Mesodermal cell (in vitro differentiated cells): Measurements from ENCODE around the gene HEY2.

Source experiments
- H3K27ac ChIP-seq: 2 replicates; pipeline ENCODE4 v1.7.0; 2013; ENCODE audit warnings: mild to moderate bottlenecking, low read depth, low read length, moderate library complexity; ENCODE audit not compliant: severe bottlenecking
- H3K36me3 ChIP-seq: 2 replicates; pipeline ENCODE4 v1.7.1; 2013; ENCODE audit warnings: mild to moderate bottlenecking, low read length, moderate library complexity; ENCODE audit not compliant: control insufficient read depth, insufficient read depth
- H3K4me1 ChIP-seq: one replicate; pipeline ENCODE4 v1.7.1; 2013; ENCODE audit warnings: mild to moderate bottlenecking, low read length; ENCODE audit not compliant: insufficient read depth, control insufficient read depth, poor library complexity, severe bottlenecking
- H3K4me3 ChIP-seq: 2 replicates; pipeline ENCODE4 v1.7.0; 2013; ENCODE audit warnings: low read length, control low read depth, mild to moderate bottlenecking; ENCODE audit not compliant: insufficient read depth, poor library complexity, severe bottlenecking; ENCODE audit errors: extremely low read depth
- H3K9me3 ChIP-seq: 2 replicates; pipeline ENCODE4 v1.7.1; 2013; ENCODE audit warnings: mild to moderate bottlenecking, low read length, moderate library complexity; ENCODE audit not compliant: control insufficient read depth
- WGBS, 2 experiments: methylation state at CpG; one replicate each; pipeline ENCODE4 v1.1.5; 2013; ENCODE audit warnings: missing lambda C conversion rate in 2 of 2; ENCODE audit not compliant: insufficient coverage in 2 of 2; 5-methylcytosine and 5-hydroxymethylcytosine counted together

Gene HEY2

DNA sequence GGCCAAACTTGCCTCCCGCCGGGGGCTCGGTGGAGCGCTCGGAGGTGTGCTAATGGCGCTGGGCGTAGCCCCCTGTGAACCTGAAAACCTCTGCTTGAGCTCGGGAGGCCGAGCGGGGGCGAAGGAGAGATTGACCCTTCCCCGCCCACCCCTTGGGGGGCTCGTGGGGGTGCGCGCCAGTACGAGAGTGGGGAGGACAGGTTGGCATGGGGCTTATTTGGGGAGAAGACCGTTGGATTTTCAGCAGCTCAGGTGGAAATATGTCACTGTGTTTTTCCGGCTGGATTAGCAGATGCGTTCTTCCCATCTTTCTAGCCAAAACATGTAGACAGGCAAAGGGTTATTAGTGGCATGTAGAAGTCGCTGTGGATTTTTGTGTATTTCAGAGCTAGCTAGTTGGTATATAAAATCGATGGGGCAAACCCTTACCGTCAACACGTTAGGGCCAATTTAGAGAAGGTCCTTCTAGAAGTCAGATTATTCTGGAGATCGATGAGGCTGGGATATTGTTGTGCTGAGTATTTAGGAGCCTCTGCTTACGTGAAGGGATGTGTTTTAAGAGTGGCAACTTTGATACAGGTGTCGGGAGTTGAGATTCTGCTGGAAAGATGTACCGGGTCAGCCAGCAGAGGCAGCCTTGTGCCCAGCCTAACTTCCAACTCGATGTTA, 41.9 kb downstream of the HEY2 start:
- Histone ChIP-seq H3K4me3 (peak overlapping the region; percentile 83), H3K27ac (no peak overlapping the region), H3K9me3 (no peaks in the 10 kb centered on the region), H3K36me3 (no peaks in the 10 kb centered on the region), H3K4me1 (peaks cover 8% of the 10 kb centered on the region)
- WGBS, 2 experiments, result 0 to 3% methylated on average over 15 to 16 of the region's 28 CpGs

DNA sequence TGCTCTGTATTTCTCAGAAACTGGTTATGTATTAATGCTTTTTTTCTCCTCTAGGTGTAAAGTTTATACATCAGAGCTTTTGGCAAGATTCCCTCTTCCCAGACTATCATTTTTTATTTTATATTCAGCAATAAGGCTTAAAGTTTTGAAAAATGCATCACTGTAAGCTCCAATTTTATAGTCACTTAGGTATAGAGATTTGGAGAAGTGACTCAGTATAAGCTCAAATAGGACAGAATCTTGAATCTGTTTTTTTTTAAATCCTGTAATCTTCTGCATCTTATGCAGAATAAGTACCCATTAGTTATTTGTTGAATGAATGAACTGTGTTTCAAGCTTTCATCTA, 42.4 kb downstream of the HEY2 start:
- H3K27ac ChIP-seq, result no peak overlapping the region
- peaks cover 8% of the 10 kb centered on the region for H3K4me1 ChIP-seq
- H3K4me3 ChIP-seq, result no peak overlapping the region

DNA sequence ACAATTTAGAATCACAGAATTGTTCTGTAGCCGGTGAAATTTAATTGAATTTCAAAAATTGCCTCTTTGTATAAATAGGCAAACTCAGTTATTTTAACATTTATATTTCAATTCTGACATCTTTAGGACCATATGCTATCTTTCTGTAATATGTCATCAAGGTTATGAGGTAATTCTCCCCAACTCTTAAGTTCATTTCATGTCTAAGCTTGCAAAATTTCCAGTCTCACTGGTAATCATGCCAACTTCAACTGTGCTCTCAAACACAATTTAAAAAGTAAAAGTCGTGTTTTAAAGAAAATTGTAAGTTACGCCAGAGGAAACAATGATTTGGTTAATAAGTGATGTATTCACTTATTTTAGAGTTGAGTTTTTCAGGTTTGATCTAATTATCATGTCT, 42.7 kb downstream of the HEY2 start:
- Histone ChIP-seq H3K27ac (no peak overlapping the region), H3K9me3 (no peaks in the 10 kb centered on the region), H3K4me3 (no peak overlapping the region), H3K36me3 (no peaks in the 10 kb centered on the region), H3K4me1 (peaks cover 8% of the 10 kb centered on the region)
- 60% methylated on average over 1 of the region's 3 CpGs; no CpG with 5 or more reads in 1 of the 2 experiments for WGBS, 2 experiments

More for the DNA sequence above, 42.4 kb downstream of the HEY2 start:
- Histone ChIP-seq H3K36me3 (no peaks in the 10 kb centered on the region), H3K9me3 (no peaks in the 10 kb centered on the region)

DNA sequence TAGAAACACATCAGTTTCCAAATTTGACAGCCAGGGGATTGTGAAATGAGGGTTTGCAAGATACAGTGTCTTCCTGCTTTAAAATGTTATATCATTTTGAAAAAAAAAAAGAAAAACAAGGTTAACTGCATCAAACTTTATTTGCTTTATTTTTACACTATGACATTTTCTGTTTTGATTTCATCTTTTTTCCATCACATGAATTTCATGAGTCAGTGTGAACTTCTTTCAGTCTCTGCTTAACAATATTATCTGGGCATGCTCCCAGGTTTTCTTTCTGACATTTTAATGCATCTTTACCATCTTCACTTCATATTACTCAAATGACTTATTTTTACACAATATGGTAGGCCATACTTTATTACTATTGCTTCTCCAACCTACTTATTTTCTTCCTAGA, 43.2 kb downstream of the HEY2 start:
- peaks cover 8% of the 10 kb centered on the region for H3K4me1 ChIP-seq
- no peaks in the 10 kb centered on the region for H3K9me3 ChIP-seq
- H3K4me3 ChIP-seq, result no peak overlapping the region
- H3K27ac ChIP-seq, result no peak overlapping the region
- H3K36me3 ChIP-seq, result no peaks in the 10 kb centered on the region

DNA sequence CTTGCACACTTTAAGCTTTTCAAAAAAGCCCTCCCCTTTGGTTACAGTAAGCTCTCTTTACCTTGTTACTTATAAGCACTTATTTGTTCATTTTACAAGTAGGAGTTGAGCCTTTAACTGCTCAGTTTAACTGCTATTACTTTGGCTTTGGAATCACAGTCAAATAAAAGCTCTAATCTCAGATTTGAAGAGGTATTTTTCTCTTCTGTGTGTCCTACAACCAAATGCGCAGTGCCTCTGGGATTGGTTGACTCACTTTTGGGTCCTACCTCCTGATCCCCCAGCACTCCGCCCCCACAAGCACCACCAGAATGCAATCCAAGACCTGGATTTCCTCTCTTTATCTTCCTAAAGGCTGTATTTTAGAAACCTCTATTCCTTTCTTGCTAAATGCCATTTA, 43.8 kb downstream of the HEY2 start:
- Histone ChIP-seq H3K9me3 (no peaks in the 10 kb centered on the region), H3K4me3 (no peak overlapping the region), H3K4me1 (peaks cover 8% of the 10 kb centered on the region), H3K36me3 (no peaks in the 10 kb centered on the region), H3K27ac (no peak overlapping the region)
- WGBS, 2 experiments, result 75 to 95% methylated on average over 2 of the region's 2 CpGs

DNA sequence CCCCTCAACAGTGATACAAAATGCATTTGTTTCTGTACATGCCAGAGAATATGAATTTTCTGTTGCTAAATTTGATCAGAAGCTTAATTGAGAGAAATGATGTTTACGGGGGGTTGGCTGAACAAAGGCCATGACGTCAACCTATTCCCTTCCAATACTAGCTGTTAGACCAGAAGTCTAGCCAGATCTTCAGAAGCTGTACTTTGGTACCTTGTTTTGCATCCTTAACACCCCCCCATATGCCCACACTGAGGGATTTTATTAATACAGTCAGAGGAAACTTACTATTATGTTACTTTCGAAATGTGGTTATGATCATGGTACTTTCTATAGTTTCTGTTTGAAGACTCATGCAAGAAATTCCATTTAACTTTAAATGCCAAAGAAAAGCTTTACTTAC, 44.4 kb downstream of the HEY2 start:
- no peak overlapping the region for H3K27ac ChIP-seq
- WGBS, 2 experiments, result 100% methylated on average over 2 of the region's 3 CpGs; no CpG with 5 or more reads in 1 of the 2 experiments
- peaks cover 8% of the 10 kb centered on the region for H3K4me1 ChIP-seq
- no peak overlapping the region for H3K4me3 ChIP-seq
- H3K9me3 ChIP-seq, result no peaks in the 10 kb centered on the region
- H3K36me3 ChIP-seq, result no peaks in the 10 kb centered on the region

DNA sequence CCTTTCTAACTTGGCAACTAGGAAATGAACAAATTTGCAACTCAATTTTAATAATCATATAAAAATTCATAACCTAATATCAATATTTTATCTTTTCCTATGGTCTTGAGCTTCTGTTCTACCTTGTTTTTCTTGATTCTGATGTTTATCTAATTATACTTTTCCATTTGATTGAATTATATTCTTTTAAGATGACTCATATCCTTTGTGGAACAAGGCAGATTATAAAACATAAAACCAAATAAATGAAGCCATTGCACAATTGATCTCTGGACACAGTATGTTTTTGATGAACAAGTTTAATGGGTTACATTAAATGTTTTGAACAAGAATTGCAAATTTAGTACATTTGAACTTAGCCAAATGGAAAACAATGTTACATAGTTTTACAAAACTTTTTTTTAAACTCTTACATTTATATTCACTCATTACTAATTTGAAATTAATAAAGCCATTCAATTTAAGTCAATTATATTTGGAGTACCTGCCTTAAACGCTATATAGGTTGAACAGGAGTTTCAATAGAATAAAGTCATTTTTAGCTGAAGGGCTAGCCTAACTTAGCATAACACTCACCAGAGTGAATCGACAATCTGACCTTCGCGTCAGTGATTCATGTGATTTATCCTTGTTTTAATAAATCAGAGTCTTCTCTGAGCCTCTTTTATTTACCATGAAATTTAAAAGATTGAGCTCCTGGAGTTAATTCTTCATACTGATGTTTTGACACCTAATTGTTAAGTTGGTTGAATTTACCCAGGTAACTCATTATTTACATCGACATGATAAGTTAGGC, 45.1 kb downstream of the HEY2 start:
- Histone ChIP-seq H3K36me3 (no peaks in the 10 kb centered on the region), H3K4me3 (no peak overlapping the region), H3K4me1 (peaks cover 7% of the 10 kb centered on the region), H3K9me3 (no peaks in the 10 kb centered on the region), H3K27ac (no peak overlapping the region)
- WGBS, 2 experiments, result 83 to 100% methylated on average over 1 of the region's 5 CpGs

DNA sequence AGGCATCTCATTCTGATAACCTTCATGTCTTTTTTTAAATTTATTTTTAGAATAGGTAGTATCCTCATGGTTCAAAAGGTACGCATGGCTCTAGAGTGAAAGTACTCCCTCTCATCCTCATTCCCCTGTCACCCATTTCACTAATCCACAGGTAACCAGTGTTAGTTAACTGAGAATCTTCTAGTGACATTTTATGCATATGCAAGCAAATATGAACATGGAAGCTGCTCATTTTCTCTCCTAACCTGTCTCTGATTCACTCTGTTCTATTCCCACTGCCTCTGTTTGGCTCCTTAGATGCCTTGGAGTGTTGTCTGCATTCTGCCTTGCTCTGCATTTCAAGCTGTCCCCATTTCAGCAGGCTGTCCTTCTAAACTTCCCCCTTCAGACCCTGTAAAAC, 45.9 kb downstream of the HEY2 start:
- Histone ChIP-seq H3K4me1 (peaks cover 3% of the 10 kb centered on the region), H3K4me3 (no peak overlapping the region), H3K27ac (no peak overlapping the region), H3K9me3 (no peaks in the 10 kb centered on the region), H3K36me3 (no peaks in the 10 kb centered on the region)
- no CpG with 5 or more reads among the region's 1 CpG for WGBS, 2 experiments

DNA sequence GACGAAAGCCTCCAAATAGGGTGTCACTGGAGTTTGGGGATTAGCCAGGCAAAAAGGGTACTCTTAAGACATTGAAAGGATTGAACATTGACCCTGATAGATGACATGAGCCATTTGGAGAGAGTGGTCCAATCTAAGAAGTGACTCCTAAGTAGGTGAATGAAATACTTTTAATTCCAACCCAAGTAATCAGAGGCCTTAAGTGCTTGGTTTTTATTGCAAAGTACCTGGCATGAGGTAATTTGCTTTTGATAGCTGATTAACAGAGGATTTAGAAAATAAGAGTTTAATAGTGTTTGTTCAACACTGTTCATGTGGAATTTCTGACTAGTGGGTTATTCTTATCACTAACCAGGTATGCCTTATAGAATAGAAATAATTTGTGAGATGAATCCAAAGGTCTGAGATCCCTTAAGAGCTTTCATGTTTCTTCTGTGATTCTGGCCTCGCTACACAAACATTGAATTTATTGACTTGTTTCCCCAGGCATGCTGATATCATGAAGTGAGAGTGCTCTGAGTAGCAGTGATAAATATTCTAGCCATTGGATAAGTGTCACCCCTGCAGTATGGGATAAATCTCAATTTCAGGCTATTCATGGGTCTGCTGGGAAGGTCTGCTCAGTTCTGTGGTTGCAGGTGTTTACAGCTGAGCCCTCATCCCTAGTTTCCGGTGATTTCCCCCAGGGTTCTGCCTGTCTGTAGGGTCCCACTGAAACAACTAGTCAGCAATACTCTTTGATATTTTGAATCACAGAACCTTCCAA, 47.9 kb downstream of the HEY2 start:
- Histone ChIP-seq H3K4me3 (no peak overlapping the region), H3K9me3 (no peaks in the 10 kb centered on the region), H3K27ac (no peak overlapping the region), H3K4me1 (peaks cover 3% of the 10 kb centered on the region), H3K36me3 (no peaks in the 10 kb centered on the region)
- WGBS, 2 experiments, result 90 to 100% methylated on average over 1 to 2 of the region's 3 CpGs

DNA sequence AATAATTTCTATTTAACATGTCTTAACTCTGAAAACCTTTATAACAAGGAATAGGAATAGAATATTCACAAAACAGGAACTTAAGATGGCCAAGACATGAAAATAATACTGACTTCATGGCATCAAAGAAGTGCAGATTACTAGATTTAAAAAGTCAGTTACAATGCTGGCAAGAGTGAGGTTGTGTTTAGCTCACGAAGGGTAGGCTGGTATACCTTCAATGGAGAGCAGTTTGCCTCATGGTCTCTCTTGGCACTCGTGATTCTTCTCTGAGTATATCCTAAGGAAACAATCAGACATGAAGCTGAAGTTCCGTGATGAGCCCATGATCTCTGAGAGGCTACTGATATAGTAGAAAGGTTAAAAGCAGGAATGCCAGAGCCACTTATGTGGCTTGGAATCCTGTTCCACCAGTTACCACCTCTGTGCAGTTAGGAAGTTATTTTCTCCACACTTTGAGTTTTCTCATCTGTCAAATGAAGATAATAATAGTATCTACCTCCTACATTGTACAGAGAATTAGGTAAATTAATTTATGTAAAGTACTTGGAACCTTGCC, 48.5 kb downstream of the HEY2 start:
- no peaks in the 10 kb centered on the region for H3K9me3 ChIP-seq
- H3K27ac ChIP-seq, result no peak overlapping the region
- peaks cover 3% of the 10 kb centered on the region for H3K4me1 ChIP-seq
- WGBS, 2 experiments, result 83 to 94% methylated on average over 2 to 3 of the region's 3 CpGs
- no peaks in the 10 kb centered on the region for H3K36me3 ChIP-seq
- no peak overlapping the region for H3K4me3 ChIP-seq
